Bone marrow (tissue), 2 donors: ENCODE data around the gene ZNF2.
"Not testable (repeated sequence)": the region's sequence is repeated elsewhere in the genome, so short reads cannot be mapped to it uniquely, and the experiment has no call there.

Source experiments
- DNase-seq, 2 donors: peaks; one replicate each; lab custom pipeline; 2025; lab: John Stamatoyannopoulos, UW

The ZNF2 gene

GRCh38 chr2:95165371-95166064 lies at the start of gene ZNF2:
Gene ZNF2, plus strand, starts transcription at chr2:95165809. Its CDS starts 10,418 bp downstream, at chr2:95176227.
- peak; percentile 81 to 90 for DNase-seq

- no peak for DNase-seq
Measured at GRCh38 chr2:95121093-95121406, 44.6 kb upstream of the ZNF2 start.

GRCh38 chr2:95121407-95122196 lies 44.0 kb upstream of the ZNF2 start, which contains the start of gene MRPS5:
Gene MRPS5, minus strand, starts transcription at chr2:95121808. Its CDS starts 17 bp downstream, at chr2:95121791.
- DNase-seq = peak; percentile 39 to 69

GRCh38 chr2:95122197-95122551 lies 43.4 kb upstream of the ZNF2 start:
- no peak for DNase-seq

DNA sequence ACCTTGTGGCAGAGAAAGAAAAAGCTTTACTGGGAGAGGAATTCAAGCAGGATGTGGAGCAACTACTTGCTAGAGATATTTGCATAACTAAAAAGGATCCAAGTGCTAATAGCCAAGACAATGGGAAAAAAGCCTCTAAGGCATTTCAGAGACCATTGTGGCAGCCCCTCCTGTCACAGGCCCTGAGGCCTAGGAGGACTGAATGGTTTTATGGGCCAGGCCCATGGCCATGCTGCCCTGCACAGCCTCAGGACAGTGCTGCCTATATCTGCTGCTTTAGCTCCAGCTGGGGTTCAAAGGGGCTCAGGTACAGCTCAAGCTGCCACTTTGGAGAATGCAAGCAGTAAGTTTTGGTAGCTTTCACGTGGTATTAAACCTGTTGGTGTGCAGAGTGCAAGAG lies 26.9 kb upstream of the ZNF2 start:
- no peak for DNase-seq

DNA sequence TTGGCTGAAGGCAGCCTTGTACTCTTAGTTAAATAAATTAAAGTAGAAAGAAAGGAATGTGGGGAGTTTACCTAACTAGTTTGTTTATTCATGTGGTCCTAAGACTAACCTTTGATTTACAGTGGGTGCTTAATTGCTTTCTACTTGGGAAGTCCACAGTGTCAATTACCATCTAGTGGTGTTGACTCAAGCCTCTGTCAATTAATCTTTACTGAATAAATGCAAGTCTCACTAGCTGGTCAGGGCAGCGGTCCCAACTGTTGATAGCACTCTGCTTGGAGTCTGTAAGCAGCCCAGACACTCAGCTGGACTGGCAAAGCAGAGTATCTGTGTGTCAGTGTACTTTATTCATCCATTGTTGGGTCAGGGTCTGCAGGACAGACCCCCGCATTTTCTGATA lies 21.8 kb upstream of the ZNF2 start:
- no peak for DNase-seq

DNA sequence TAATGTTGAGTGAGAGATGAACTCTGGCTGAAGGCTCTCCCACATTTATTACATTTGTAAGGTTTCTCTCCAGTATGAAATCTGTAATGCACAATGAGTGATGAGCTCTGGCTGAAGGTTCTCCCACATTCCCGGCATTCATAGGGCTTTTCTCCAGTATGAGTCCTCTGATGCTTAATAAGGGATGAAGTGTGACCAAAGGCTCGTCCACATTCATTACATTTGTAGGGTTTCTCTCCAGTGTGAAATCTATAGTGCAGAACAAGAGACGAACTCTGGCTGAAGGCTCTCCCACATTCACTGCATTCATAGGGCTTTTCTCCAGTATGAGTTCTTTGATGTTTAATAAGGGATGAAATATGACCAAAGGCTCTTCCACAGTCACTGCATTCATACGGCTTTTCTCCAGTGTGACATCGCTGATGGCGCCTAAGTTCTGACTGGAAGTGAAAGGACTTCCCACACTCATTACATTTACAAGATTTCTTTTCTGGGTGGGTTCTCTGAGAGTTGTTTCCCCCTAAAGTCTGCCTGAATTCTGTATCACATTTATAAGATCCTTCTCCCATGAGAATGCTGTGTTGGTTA lies 16.1 kb upstream of the ZNF2 start:
- DNase-seq = no peak

DNA sequence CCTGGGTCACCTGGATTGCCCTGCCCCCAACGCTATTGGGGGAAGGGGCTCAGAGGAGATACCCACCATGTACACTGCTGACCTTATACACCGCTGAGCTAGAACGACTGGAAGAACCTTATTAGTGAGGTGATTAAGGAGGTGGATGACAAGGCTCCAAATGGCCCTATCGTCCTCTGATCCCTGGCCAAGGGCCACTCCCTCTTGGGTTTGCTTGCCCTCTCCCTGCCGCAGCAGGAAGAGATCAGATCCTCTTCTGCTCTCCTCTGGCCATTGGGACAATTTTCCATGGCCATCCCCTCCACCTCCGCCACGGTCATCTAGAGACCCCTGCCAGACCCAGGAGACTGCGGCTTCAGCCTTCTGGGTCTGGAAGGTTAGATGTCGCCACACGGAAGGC lies 7.2 kb upstream of the ZNF2 start:
- no peak for DNase-seq

GRCh38 chr2:95158891-95159619 lies 6.6 kb upstream of the ZNF2 start:
- DNase-seq = peak in 1 of 2 donors; percentile 22

- DNase-seq = peak; percentile 6 to 28
Measured at GRCh38 chr2:95159690-95160449, 5.7 kb upstream of the ZNF2 start, which contains the start of gene ZNF514. Gene ZNF514, minus strand, starts transcription at chr2:95159848. Its CDS starts 6,595 bp downstream, at chr2:95153253.

DNA sequence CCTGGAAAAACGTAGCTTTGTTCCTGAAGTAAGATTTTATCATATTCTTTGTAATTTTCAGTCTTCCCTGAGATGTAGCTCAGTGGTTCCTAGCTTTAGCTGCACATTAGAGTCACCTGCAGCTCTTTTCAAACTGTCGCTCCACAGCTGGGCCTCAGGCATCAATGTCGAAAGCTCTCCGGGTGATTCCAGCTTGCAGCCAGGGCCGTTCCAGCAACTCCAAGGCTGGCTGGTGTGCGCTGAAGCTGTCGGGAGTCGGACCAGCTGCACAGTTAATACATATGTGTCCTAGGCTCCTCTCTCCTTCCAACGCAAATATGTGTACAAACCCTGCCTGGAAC lies 609 bp upstream of the ZNF2 start:
- peak in 1 of 2 donors; percentile 36 for DNase-seq

DNA sequence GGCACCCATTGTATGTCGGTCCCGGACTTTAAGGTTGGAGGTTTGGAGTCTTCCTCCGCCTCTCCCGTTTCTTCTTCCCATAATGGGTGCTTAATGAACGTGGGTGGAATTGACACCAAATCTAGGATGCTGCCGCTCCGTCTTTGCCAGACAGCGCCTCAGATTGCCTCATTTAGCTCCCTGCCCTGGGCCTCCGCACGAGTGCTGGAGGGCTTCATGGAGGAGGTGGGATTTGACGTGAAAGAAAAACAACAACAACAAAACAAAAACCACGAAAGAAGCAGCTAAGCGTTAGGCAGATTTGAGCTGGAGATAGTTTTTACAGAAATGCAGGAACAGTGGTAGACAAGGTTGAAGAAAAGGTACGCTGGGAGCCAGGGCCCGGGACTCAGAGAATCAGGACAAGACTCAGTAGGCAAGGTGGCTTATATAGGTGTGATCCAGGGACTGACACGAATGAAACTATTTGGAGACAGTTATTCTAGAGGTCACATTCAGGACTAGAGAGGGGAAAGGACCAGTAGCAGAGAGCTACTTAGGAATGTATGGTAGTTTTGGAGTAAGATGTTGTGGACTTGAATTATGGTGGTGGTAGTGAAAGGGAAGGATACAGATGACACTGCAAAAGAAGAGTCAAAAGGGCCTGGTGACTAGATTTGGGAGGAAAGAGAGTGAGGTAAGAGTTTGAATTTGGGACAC lies 605 bp downstream of the ZNF2 start:
- no peak for DNase-seq

GRCh38 chr2:95171902-95172301 lies 6.3 kb downstream of the ZNF2 start:
- no peak for DNase-seq

DNA sequence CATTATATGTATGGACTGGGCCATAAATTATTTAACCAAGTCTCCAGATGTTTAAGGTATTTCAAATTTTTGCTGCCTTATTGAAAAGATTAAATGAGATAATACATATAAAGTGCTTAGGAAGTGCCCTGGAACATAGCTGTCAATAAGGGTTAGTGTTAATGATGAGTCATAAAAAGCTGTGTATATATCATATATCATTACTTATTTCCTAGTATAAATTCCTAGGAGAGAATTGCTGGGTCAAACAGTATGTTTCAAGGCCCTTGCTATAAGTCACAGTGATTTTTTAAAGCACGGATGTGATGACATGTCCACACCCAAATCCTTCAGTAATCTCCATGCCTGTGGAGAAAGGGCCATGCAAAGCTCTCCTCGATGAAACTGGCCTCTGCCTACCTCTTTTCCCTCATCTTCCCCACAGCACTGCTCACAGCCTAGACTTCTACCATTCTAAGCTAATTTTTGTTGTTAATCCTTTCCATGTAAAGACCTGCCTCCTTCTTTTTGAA lies 8.5 kb downstream of the ZNF2 start:
- DNase-seq = no peak

GRCh38 chr2:95179451-95179850 lies 13.8 kb downstream of the ZNF2 start:
- no peak for DNase-seq

- DNase-seq = no peak
Measured at GRCh38 chr2:95181774-95182173, 16.2 kb downstream of the ZNF2 start.

DNA sequence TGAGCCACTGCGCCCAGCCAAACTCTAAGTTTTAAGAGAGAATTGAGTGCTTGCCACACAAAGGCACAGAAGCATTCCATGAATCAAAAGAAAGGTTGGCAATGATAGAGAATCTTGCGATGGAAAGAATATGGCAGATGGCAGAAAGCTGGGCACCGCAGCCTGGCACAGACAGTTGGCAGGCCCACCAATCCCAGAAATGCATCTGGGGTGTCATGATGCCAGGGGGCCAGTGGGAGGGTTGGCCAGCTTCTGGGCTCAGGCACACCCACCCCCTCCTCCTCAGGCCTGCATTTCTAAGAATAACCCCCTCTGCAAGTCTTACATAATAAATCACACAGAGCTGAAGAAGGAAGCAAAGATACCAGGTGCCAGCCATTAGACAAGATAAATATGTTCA lies 19.6 kb downstream of the ZNF2 start:
- no peak for DNase-seq

GRCh38 chr2:95185973-95186372 lies 20.4 kb downstream of the ZNF2 start:
- DNase-seq = no peak

DNA sequence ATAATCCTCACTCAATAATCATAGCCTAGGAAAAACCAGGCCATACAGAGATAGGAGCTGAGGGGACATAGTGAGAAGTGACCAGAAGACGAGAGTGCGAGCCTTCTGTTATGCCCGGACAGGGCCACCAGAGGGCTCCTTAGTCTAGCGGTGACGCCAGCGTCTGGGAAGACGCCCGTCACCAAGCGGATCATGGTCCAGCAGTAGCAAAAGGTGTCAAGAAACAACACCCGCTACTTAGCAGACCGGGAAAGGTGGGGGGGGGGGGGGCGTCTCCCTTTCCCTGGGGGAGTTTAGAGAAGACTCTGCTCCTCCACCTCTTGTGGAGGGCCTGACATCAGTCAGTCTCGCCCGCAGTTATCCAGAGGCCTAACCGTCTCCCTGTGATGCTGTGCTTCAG lies 27.3 kb downstream of the ZNF2 start:
- not testable (repeated sequence) for DNase-seq

DNA sequence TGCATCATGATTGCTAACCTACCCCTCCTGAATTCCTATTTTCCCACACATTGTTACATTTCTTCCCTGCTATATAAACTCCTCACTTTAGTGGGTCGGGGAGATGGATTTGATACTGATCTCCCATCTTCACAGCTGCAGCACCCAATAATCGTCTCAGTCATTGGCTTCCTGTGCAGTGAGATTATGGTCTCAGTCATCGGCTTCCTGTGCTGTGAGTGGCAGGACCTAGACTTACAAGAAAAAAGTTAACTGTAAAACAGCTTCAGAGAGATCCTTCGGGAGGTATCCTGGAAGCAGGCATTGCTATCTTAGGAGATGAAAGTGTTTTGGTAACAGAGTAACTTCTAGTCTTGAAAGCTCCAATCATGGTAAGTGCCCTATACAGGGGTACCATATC lies 38.3 kb downstream of the ZNF2 start:
- DNase-seq = no peak

GRCh38 chr2:95204396-95204795 lies 38.8 kb downstream of the ZNF2 start:
- DNase-seq = no peak
